PC-3 (cell line): ENCODE measurements around the gene PPP1R15A.

Experiments used
- CTCF ChIP-seq: fragments of 300-600 bp; sonication (generic); conservative IDR thresholded peaks from 2 replicates; pipeline ENCODE4 v1.5.1; 2017; ENCODE audit warnings: antibody characterized with exemption, low read depth, mild to moderate bottlenecking, low read length
- EZH2 ChIP-seq: fragments of 300-600 bp; sonication (generic); IDR thresholded peaks from one replicate; pipeline ENCODE4 v1.6.1; 2017; ENCODE audit warnings: antibody characterized with exemption, mild to moderate bottlenecking, low read length; ENCODE audit not compliant: unreplicated experiment

GRCh38 chr19:48918801-48919247, 46.6 kb downstream of the PPP1R15A start:
- TF ChIP-seq CTCF (no peak), EZH2 (no peak)
